OCI-LY1 (cell line): ENCODE results near the gene COPB2.

Experiments
- CTCF ChIP-seq: fragments of 200-600 bp; sonication (generic), shearing (Covaris generic); IDR thresholded peaks from 2 replicates; pipeline ENCODE4 v1.5.1; 2017; ENCODE audit warnings: mild to moderate bottlenecking, antibody characterized with exemption, low read length, moderate library complexity, mixed read lengths
- EZH2 ChIP-seq: fragments of 200-600 bp; sonication (generic), shearing (Covaris generic); IDR thresholded peaks from 2 replicates; pipeline ENCODE4 v1.8.0; 2017; ENCODE audit warnings: borderline replicate concordance, mixed run types, mild to moderate bottlenecking, antibody characterized with exemption, low read length, moderate library complexity, mixed read lengths

- TF ChIP-seq EZH2 (no peak), CTCF (no peak)
These were observed 47.4 kb downstream of the COPB2 start for GRCh38 chr3:139342054-139342453.
